Activated T-cell treated with anti-CD3 and anti-CD28 coated beads, Interleukin-2, amount 50 U/mL, for 4 hours (primary cell): Measurements from ENCODE around the gene TMEM161A. TPM values are rescaled to one million over a fixed set of nuclear protein-coding genes. Genes with fewer than 3 reads are reported as not detected.
A peak's percentile ranks its signal among the peaks of the same experiment; 100 is the strongest.
"Not testable (repeated sequence)": the region's sequence is repeated elsewhere in the genome, so short reads cannot be mapped to it uniquely, and the experiment has no call there.

ENCODE experiments used
- ATAC-seq, 2 donors: fragments of 200-7000 bp; cut with Tn5 transposase; one replicate each; pipeline ENCODE4 v1.10.0; 2021
- DNase-seq: peaks from one replicate; pipeline ENCODE4 v3.0.0-alpha.2; 2020
- H3K27me3 Mint-ChIP-seq: one replicate; pipeline ENCODE4 v1.8.0; 2021; ENCODE audit warnings: low read depth, mixed read lengths
- H3K36me3 Mint-ChIP-seq: one replicate; pipeline ENCODE4 v1.8.0; 2022; ENCODE audit warnings: mixed read lengths; ENCODE audit not compliant: insufficient read depth
- H3K4me1 Mint-ChIP-seq: one replicate; pipeline ENCODE4 v1.8.0; 2021; ENCODE audit warnings: low read depth, mixed read lengths
- H3K4me3 Mint-ChIP-seq: one replicate; pipeline ENCODE4 v1.8.0; 2021; ENCODE audit warnings: mild to moderate bottlenecking, moderate library complexity, mixed read lengths
- H3K9me3 Mint-ChIP-seq: one replicate; pipeline ENCODE4 v1.8.0; 2021; ENCODE audit warnings: mixed read lengths
- total RNA-seq, 3 donors: library from RNA; stranded (reverse); gene quantifications; one replicate each; pipeline ENCODE4 v1.2.1, GENCODE V29; 2021

Gene TMEM161A
- total RNA-seq: 10 to 100 TPM; 42.3 to 43.2 (median 43.1) TPM

GRCh38 chr19:19138109-19138981 is at the start of gene TMEM161A:
Gene TMEM161A, minus strand, starts transcription at chr19:19138478. Its CDS starts 50 bp downstream, at chr19:19138428.
- DNase-seq: peak; percentile 91
- peak within 1 kb of the TSS; percentile 90 for H3K4me3 Mint-ChIP-seq
- peaks cover 25% of the 10 kb centered on the region for H3K4me1 Mint-ChIP-seq
- H3K36me3 Mint-ChIP-seq: no peaks in the 10 kb centered on the region
- no peaks in the 10 kb centered on the region for H3K9me3 Mint-ChIP-seq
- H3K27me3 Mint-ChIP-seq: no peaks in the 10 kb centered on the region
- ATAC-seq: peak; percentile 100

DNA sequence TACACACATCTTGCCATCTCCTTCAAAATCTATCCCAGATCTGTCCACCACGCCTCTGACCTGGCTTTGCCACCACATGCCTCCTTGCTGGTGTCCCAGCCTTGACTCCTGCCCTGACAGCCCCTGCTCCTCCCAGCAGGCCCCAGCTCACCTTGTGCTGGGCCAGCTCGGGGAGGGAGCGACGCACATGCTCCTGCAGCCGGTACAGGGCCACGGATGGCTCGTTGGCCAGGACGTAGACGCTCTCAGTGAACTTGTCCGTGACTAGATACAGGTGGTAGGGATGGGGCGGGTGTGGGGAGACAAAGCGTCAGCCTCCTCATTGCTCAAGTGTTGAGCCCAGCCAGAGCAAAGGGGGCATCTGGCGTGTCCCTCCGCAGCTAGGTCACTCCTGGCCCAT is 48.5 kb upstream of the TMEM161A start:
- ATAC-seq: no peak
- H3K9me3 Mint-ChIP-seq: no peaks in the 10 kb centered on the region
- peaks cover 24% of the 10 kb centered on the region for H3K36me3 Mint-ChIP-seq
- H3K4me1 Mint-ChIP-seq: peaks cover 36% of the 10 kb centered on the region
- H3K27me3 Mint-ChIP-seq: no peaks in the 10 kb centered on the region
- DNase-seq: no peak
- H3K4me3 Mint-ChIP-seq: no peak overlapping the region

- peak; percentile 57 for DNase-seq
- peaks cover 33% of the 10 kb centered on the region for H3K4me1 Mint-ChIP-seq
- no peak overlapping the region for H3K4me3 Mint-ChIP-seq
- H3K9me3 Mint-ChIP-seq: no peaks in the 10 kb centered on the region
- H3K36me3 Mint-ChIP-seq: peaks cover 26% of the 10 kb centered on the region
- ATAC-seq: peak; percentile 91 to 93
- H3K27me3 Mint-ChIP-seq: no peaks in the 10 kb centered on the region
These were observed 47.8 kb upstream of the TMEM161A start for GRCh38 chr19:19185853-19186740.

DNA sequence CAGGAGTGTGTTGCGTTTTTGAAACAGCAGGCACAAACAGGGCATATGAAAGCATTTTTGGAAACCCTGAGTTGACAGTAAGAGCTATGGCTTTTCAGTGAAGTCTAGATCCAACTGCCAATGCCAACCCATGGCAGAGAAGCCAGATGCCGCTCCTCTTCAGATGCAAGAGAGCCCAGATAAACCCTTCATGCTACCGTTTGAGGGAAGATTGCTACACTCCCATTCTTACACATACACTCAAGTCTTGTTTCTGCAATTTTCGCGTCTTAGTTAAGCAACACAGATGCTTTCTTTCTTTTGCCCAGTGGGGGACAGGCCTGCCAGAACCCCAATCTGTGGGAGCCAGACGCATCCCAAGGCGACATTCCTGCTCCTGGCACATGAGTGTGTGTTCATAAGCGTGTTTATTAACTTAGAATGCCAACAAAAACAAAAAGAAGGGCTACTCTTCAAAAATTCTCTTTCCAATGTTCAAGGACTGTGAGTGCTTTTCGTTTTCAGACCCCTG is 43.3 kb upstream of the TMEM161A start:
- ATAC-seq (no peak), DNase-seq (no peak)
- H3K4me1 Mint-ChIP-seq: peaks cover 6% of the 10 kb centered on the region
- no peak overlapping the region for H3K4me3 Mint-ChIP-seq
- no peaks in the 10 kb centered on the region for H3K27me3 Mint-ChIP-seq
- no peaks in the 10 kb centered on the region for H3K9me3 Mint-ChIP-seq
- peaks cover 20% of the 10 kb centered on the region for H3K36me3 Mint-ChIP-seq

DNA sequence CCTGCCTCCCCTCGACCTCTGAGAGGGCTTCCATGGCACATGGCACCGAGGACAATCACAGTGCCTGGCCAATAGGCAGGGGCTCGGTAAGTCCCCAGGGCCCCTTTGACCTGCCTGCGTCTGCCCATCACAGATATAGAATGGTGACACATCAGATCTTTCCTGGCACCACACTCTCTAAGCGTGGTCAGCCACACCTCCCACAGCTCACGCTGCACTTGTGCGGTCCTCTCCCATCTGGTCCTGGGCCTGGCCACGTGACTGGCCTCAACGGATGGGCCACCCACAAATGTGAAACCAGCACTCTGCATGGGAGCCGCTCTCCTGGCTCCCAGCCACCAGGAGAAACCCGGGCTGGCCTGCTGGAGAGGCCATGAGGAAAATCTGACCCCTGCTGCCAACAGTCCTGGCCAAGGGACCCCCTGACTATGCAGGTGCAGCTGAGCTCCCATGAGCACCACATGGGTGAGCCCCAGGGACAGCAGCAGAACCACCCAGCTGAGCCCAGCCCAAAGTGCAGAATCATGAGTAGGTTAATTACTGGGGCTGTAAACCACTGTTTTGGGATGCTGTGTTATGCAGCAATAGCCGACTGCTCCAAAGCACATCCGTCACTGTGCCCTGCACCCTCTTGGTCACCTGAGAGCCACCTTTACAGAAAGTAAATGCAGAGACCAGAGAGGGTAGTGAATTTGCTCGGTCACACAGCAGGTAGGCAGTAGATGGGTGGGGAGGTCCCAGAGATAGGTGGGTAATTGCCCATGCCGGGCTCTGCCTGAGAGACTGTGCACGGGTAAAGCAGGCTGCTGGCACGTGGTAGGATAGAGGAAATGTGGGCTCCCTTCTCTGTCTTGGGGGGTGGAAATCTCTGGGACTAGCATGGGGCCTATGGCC is 41.5 kb upstream of the TMEM161A start:
- H3K36me3 Mint-ChIP-seq: peaks cover 13% of the 10 kb centered on the region

DNA sequence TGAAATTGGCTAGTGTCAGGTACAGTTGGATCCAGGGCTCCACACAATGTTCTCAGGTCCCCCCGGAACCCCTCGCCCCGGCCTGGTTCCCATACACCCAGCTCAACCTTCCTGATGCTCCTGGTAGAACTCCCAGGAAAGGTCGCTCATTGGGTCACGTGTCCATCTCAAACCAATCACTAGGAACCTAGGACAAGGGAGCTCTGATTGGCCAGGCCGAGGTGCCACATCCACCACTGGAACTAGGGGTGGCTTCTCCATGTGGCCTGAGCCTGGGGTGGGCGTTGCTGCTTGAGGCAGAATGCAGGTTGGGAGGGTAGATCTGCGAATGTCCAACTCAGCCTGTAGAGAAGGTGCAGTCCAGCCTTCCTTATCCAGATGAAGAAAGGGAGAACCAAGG is 38.7 kb upstream of the TMEM161A start:
- no peaks in the 10 kb centered on the region for H3K27me3 Mint-ChIP-seq
- peaks cover 7% of the 10 kb centered on the region for H3K36me3 Mint-ChIP-seq
- H3K9me3 Mint-ChIP-seq: no peaks in the 10 kb centered on the region
- H3K4me3 Mint-ChIP-seq: no peak overlapping the region
- no peaks in the 10 kb centered on the region for H3K4me1 Mint-ChIP-seq
- DNase-seq (no peak), ATAC-seq (no peak)

More for the DNA sequence above, 41.5 kb upstream of the TMEM161A start:
- no peaks in the 10 kb centered on the region for H3K9me3 Mint-ChIP-seq
- DNase-seq (no peak), ATAC-seq (no peak)
- no peaks in the 10 kb centered on the region for H3K27me3 Mint-ChIP-seq
- H3K4me3 Mint-ChIP-seq: no peak overlapping the region
- no peaks in the 10 kb centered on the region for H3K4me1 Mint-ChIP-seq

GRCh38 chr19:19173243-19173642 is 35.0 kb upstream of the TMEM161A start:
- H3K4me1 Mint-ChIP-seq: peaks cover 14% of the 10 kb centered on the region
- not testable (repeated sequence) for DNase-seq, H3K27me3 Mint-ChIP-seq, H3K4me3 Mint-ChIP-seq, H3K36me3 Mint-ChIP-seq, ATAC-seq, H3K9me3 Mint-ChIP-seq

GRCh38 chr19:19171821-19172532 is 33.7 kb upstream of the TMEM161A start:
- no peaks in the 10 kb centered on the region for H3K27me3 Mint-ChIP-seq
- H3K4me1 Mint-ChIP-seq: peaks cover 14% of the 10 kb centered on the region
- H3K9me3 Mint-ChIP-seq: no peaks in the 10 kb centered on the region
- no peaks in the 10 kb centered on the region for H3K36me3 Mint-ChIP-seq
- H3K4me3 Mint-ChIP-seq: no peak overlapping the region
- no peak for ATAC-seq
- no peak for DNase-seq

DNA sequence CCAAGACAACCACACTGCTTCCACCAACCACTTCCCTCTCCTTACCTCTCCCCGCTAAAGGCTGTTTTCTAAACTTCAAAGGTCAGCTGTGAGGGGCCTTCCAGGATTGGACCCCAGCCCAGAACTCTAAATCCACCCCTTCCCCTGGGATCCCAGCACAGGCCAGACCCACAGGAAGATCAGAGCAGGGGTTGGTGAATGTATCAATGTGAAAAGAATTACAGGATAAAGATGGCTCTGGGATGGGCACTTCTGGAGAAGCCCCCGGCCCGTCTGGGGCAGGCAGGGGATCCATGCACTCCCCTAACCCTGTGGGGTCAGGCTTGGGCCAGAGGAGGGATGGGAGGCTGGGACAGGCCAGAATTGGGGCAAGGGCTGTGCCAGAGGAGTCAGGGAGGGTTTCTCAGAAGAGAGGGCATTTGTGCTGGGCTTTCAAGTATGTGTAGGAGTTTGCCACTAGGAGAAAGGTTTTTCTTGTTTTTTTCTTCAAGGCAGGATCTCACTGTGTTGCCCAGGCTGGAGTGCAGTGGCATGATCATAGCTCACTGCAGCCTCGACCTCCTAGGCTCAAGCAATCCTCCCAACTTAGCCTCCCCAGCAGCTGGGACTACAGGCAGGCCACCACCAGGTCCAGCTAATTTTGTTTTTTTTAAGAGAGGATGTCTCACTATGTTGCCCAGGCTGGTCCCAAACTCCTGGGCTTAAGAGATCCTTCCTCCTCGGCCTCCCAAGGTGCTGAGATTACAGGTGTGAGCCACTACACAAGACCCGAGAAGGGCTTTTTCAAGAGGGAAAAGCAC is 32.8 kb upstream of the TMEM161A start:
- no peak for ATAC-seq
- Mint-ChIP-seq H3K9me3 (no peaks in the 10 kb centered on the region), H3K36me3 (no peaks in the 10 kb centered on the region), H3K4me3 (no peak overlapping the region), H3K27me3 (no peaks in the 10 kb centered on the region), H3K4me1 (peaks cover 14% of the 10 kb centered on the region)
- DNase-seq: no peak

DNA sequence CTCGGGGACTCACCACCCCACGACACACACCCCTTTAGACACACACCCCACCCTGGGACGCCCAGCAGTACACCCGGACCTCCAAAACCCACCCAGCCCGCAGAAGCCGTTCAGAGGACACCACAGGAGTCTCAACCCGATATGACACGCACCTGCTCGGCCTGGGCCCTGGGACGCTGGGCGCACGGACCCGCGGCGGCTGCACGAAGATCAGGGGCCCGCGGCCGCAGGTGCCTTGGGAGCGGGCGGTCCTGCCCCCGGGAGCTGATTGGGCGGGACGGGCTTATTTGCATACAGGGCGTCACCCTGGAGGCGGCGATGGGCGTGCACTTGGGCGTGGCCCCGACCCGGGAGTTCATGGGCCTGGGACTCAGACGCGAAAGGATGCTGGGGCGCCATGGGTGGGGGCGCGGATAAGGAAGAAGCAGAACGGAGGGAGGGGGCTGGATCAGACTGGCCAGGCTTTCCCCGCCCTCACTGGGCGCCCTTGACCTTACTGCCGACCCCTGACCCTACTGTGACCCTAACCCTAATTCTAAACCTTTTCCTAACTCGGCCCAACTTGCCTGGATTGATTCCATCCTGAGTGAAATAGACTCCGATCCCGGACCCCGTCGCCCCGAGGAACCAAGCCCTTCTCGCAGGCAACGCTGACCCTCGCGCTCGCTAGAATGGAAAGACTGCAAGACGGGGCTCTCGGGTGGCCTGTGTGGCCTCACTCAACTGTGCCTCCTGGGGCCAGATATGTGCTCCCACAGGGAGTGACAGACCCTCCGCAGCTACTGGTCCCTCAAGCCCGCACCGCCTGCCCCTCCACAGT is 32.0 kb upstream of the TMEM161A start, which contains the start of gene MEF2B:
TSS of gene MEF2B (minus strand) at position 211 of the 820 bp plus-strand sequence. CDS start 19,528 bp downstream, outside the sequence.
- ATAC-seq: peak; percentile 98
- peak; percentile 67 for DNase-seq
- H3K27me3 Mint-ChIP-seq: no peaks in the 10 kb centered on the region
- H3K4me1 Mint-ChIP-seq: peaks cover 14% of the 10 kb centered on the region
- no peaks in the 10 kb centered on the region for H3K9me3 Mint-ChIP-seq
- H3K36me3 Mint-ChIP-seq: no peaks in the 10 kb centered on the region
- H3K4me3 Mint-ChIP-seq: peak within 1 kb of the TSS; percentile 55

GRCh38 chr19:19169236-19170052 is 31.2 kb upstream of the TMEM161A start:
- Mint-ChIP-seq H3K27me3 (no peaks in the 10 kb centered on the region), H3K4me1 (peaks cover 14% of the 10 kb centered on the region), H3K9me3 (no peaks in the 10 kb centered on the region), H3K36me3 (no peaks in the 10 kb centered on the region), H3K4me3 (peak overlapping the region; percentile 37)
- no peak for DNase-seq
- ATAC-seq: peak in 1 of 2 donors; percentile 11
